K562 (cell line): ENCODE measurements around the gene TMEM60. TPM values are rescaled to one million over a fixed set of nuclear protein-coding genes. Genes with fewer than 3 reads are reported as not detected.
A peak's percentile ranks its signal among the peaks of the same experiment; 100 is the strongest.

ENCODE experiments used
- ATAC-seq: fragments of 200-7000 bp; cut with Tn5 transposase; 3 replicates; pipeline ENCODE4 v1.9.1; 2020; ENCODE audit warnings: moderate library complexity
- BruUV-seq: library from RNA; stranded (reverse); fragments of 400-500 nt; replicated peaks from 2 replicates; lab custom pipeline; 2021; lab: Mats Ljungman, UMichigan
- CTCF ChIA-PET: fragments of 300-600 bp; formaldehyde crosslinking; extraction: SDS; loops from one replicate; lab custom pipeline; 2021; ENCODE audit warnings: low intra/inter-chr PET ratio; lab: Yijun Ruan, JAX
- POLR2A ChIA-PET: fragments of 300-600, 350-650 bp; sonication (Branson Sonifier 250); formaldehyde crosslinking; extraction: SDS; loops from one replicate; lab custom pipeline; 2021; ENCODE audit warnings: antibody characterized with exemption, inconsistent platforms; lab: Yijun Ruan, JAX
- DNase-seq, 4 experiments: peaks; one replicate each; pipeline versions ENCODE4 v3.0.0 to v3.0.0-alpha.2; 2011 to 2018; ENCODE audit warnings: low spot score in 3 of 4, mixed read lengths in 3 of 4; ENCODE audit errors: extremely low read depth in 1 of 4
- FAIRE-seq: peaks from 2 replicates; lab custom pipeline; 2011; peaks lifted over from hg19 to GRCh38; lab: Jason Lieb, UNC
- H2AFZ ChIP-seq: 2 replicates; pipeline ENCODE4 v1.6.0; 2011; ENCODE audit warnings: low read depth, low read length, control low read depth, inconsistent platforms
- H3K27ac ChIP-seq: fragments of 200-600 bp; 3 replicates; pipeline ENCODE4 v1.8.0; 2011; ENCODE audit warnings: low read depth, mild to moderate bottlenecking, control low read depth, inconsistent platforms, low read length, moderate library complexity, mixed read lengths; ENCODE audit errors: extremely low read depth
- H3K27me3 ChIP-seq, 2 experiments: fragments of 300-600 bp in 1 of 2; 2 replicates in 1 of 2; 3 replicates in 1 of 2; pipeline versions ENCODE4 v1.6.0 to v1.8.0; 2011; ENCODE audit warnings: inconsistent platforms in 2 of 2, low read length in 2 of 2, mild to moderate bottlenecking in 1 of 2, mixed read lengths in 1 of 2, moderate library complexity in 1 of 2; ENCODE audit not compliant: control insufficient read depth in 2 of 2, insufficient read depth in 2 of 2
- H3K36me3 ChIP-seq: fragments of 300-600 bp; 3 replicates; pipeline ENCODE4 v1.8.0; 2011; ENCODE audit warnings: mild to moderate bottlenecking, low read length, inconsistent platforms; ENCODE audit not compliant: control insufficient read depth, insufficient read depth
- H3K4me1 ChIP-seq, 2 experiments: fragments of 200-600 bp in 1 of 2; replicated peaks in 1 of 2; 2 replicates in 1 of 2; 3 replicates in 1 of 2; pipeline versions ENCODE4 v1.5.1 to v1.8.0; 2011; ENCODE audit warnings: inconsistent platforms in 2 of 2, low read length in 2 of 2, mild to moderate bottlenecking in 1 of 2, mixed read lengths in 1 of 2, moderate library complexity in 1 of 2; ENCODE audit not compliant: control insufficient read depth in 2 of 2, insufficient read depth in 2 of 2
- H3K4me2 ChIP-seq: 2 replicates; pipeline ENCODE4 v1.6.1; 2011; ENCODE audit warnings: low read length, control low read depth, inconsistent platforms, mixed read lengths; ENCODE audit not compliant: insufficient read depth
- H3K4me3 ChIP-seq: fragments of 200-600 bp; sonication (generic), shearing (Covaris generic); 2 replicates; pipeline ENCODE4 v1.5.1; 2016; ENCODE audit warnings: control low read depth, inconsistent platforms
- H3K79me2 ChIP-seq: fragments of 200-600 bp; 3 replicates; pipeline ENCODE4 v1.8.0; 2011; ENCODE audit warnings: low read length, inconsistent platforms; ENCODE audit not compliant: control insufficient read depth, insufficient read depth
- H3K9ac ChIP-seq, 2 experiments: 2 replicates each; pipeline versions ENCODE4 v1.6.0 to v1.6.1; 2011; ENCODE audit warnings: low read depth in 2 of 2, low read length in 2 of 2, control low read depth in 1 of 2, inconsistent platforms in 1 of 2, mild to moderate bottlenecking in 1 of 2, mixed read lengths in 1 of 2; ENCODE audit not compliant: insufficient read depth in 1 of 2
- H3K9me1 ChIP-seq: one replicate; pipeline ENCODE4 v1.6.0; 2011; ENCODE audit warnings: inconsistent platforms, mild to moderate bottlenecking, low read length, moderate library complexity; ENCODE audit not compliant: control insufficient read depth, insufficient read depth
- H3K9me3 ChIP-seq: replicated peaks from 2 replicates; pipeline ENCODE4 v1.5.1; 2011; ENCODE audit warnings: low read depth, low read length, inconsistent platforms; ENCODE audit not compliant: control insufficient read depth, insufficient read depth
- H4K20me1 ChIP-seq: replicated peaks from 2 replicates; pipeline ENCODE4 v1.6.1; 2011; ENCODE audit warnings: low read length, inconsistent platforms, mixed read lengths; ENCODE audit not compliant: control insufficient read depth, insufficient read depth
- ARID1B ChIP-seq: fragments of 450-650 bp; IDR thresholded peaks from 2 replicates; pipeline ENCODE4 v1.6.1; 2016; ENCODE audit warnings: antibody characterized with exemption, mild to moderate bottlenecking, inconsistent platforms
- CBFA2T2 ChIP-seq: fragments of 450-650 bp; conservative IDR thresholded peaks from 2 replicates; pipeline ENCODE4 v1.6.1; 2017; ENCODE audit warnings: mild to moderate bottlenecking
- CBX3 ChIP-seq, 2 experiments: IDR thresholded peaks; 1 replicate in 1 of 2; 2 replicates in 1 of 2; pipeline ENCODE4 v1.6.1; 2012; ENCODE audit warnings: inconsistent platforms in 2 of 2, low read length in 2 of 2, borderline replicate concordance in 1 of 2, control low read depth in 1 of 2
- FOSL1 ChIP-seq: fragments of 200-800 bp; sonication (Bioruptor generic); conservative IDR thresholded peaks from 2 replicates; pipeline ENCODE4 v1.6.1; 2016; ENCODE audit warnings: missing genetic modification characterization, missing compliant biosample characterization
- HDAC1 ChIP-seq, 2 experiments: fragments of 450-650 bp; IDR thresholded peaks; 2 replicates each; pipeline ENCODE4 v1.6.1; 2016 to 2017; ENCODE audit warnings: inconsistent platforms in 1 of 2, mild to moderate bottlenecking in 1 of 2, moderate library complexity in 1 of 2
- NCOR1 ChIP-seq: fragments of 450-650 bp; IDR thresholded peaks from 2 replicates; pipeline ENCODE4 v1.6.1; 2016; ENCODE audit warnings: mild to moderate bottlenecking, moderate library complexity
- NFIC ChIP-seq: fragments of 450-650 bp; IDR thresholded peaks from 2 replicates; pipeline ENCODE4 v1.6.1; 2017; ENCODE audit warnings: mild to moderate bottlenecking, inconsistent platforms
- POLR2AphosphoS5 ChIP-seq: IDR thresholded peaks from 2 replicates; pipeline ENCODE4 v1.6.1; 2011; ENCODE audit warnings: mild to moderate bottlenecking, low read depth, low read length, moderate library complexity; ENCODE audit not compliant: control insufficient read depth, insufficient read depth
- RAD21 ChIP-seq, 2 experiments: fragments of 250-450 bp in 1 of 2; fragments of 450-650 bp in 1 of 2; sonication (Bioruptor Pico) in 1 of 2; formaldehyde crosslinking in 1 of 2; IDR thresholded peaks in 1 of 2; conservative IDR thresholded peaks in 1 of 2; 2 replicates each; pipeline versions ENCODE4 v1.4.0 to v1.8.0; 2020 to 2022; ENCODE audit warnings: mild to moderate bottlenecking in 2 of 2, moderate library complexity in 1 of 2
- SMARCA4 ChIP-seq: fragments of 450-650 bp; IDR thresholded peaks from 2 replicates; pipeline ENCODE4 v1.6.1; 2016
- SOX6 ChIP-seq: fragments of 450-650 bp; IDR thresholded peaks from 2 replicates; pipeline ENCODE4 v1.6.1; 2014; ENCODE audit warnings: mild to moderate bottlenecking
- STAT5A ChIP-seq: IDR thresholded peaks from 2 replicates; pipeline ENCODE4 v1.6.1; 2012; ENCODE audit warnings: low read length, inconsistent platforms, borderline replicate concordance
- SUPT5H ChIP-seq: fragments of 450-650 bp; IDR thresholded peaks from 2 replicates; pipeline ENCODE4 v1.6.1; 2016
- TAL1 ChIP-seq: fragments of 450-650 bp; IDR thresholded peaks from 2 replicates; pipeline ENCODE4 v1.6.1; 2016; ENCODE audit warnings: mild to moderate bottlenecking
- TCF3 ChIP-seq: sonication (generic); formaldehyde crosslinking; IDR thresholded peaks from 2 replicates; pipeline ENCODE4 v1.4.0; 2020; ENCODE audit warnings: mild to moderate bottlenecking, missing genetic modification reagents
- TEAD4 ChIP-seq, 2 experiments: sonication (generic) in 1 of 2; formaldehyde crosslinking in 1 of 2; IDR thresholded peaks; 2 replicates each; pipeline versions ENCODE4 v1.6.1 to v1.8.0; 2012 to 2022; ENCODE audit warnings: borderline replicate concordance in 1 of 2, inconsistent platforms in 1 of 2, low read length in 1 of 2, mild to moderate bottlenecking in 1 of 2, missing genetic modification reagents in 1 of 2
- YY1 ChIP-seq, 3 experiments: IDR thresholded peaks; 2 replicates each; pipeline ENCODE4 v1.6.1; 2011; ENCODE audit warnings: low read length in 2 of 3, mild to moderate bottlenecking in 2 of 3, moderate library complexity in 2 of 3, borderline replicate concordance in 1 of 3, control low read depth in 1 of 3, low read depth in 1 of 3; ENCODE audit not compliant: insufficient read depth in 3 of 3, insufficient replicate concordance in 2 of 3, control insufficient read depth in 1 of 3, insufficient read length in 1 of 3; ENCODE audit errors: extremely low read depth in 1 of 3
- ZFP30 ChIP-seq: fragments of 250-450 bp; sonication (Bioruptor Pico); IDR thresholded peaks from 2 replicates; pipeline ENCODE4 v1.8.0; 2022; ENCODE audit warnings: moderate library complexity, mild to moderate bottlenecking, inconsistent platforms, borderline replicate concordance
- WGBS: fragments of 100-300 bp; shearing (Covaris generic); methylation state at CpG from one replicate; pipeline ENCODE4 v1.1.6; 2016; ENCODE audit warnings: low coverage, mixed read lengths; ENCODE audit not compliant: insufficient coverage; ENCODE audit errors: missing lambda C conversion rate; 5-methylcytosine and 5-hydroxymethylcytosine counted together
- in situ Hi-C: fragments of 300-500 bp; cut with MboI; formaldehyde crosslinking; loops from 4 replicates; pipeline ENCODE4 v1.15.0; 2018; ENCODE audit warnings: inconsistent platforms, mixed read lengths
- intact Hi-C: fragments of 100-400 bp; cut with micrococcal nuclease; formaldehyde crosslinking; loops from 2 replicates; pipeline ENCODE4 v1.14.2; 2022
- polyA plus RNA-seq, 8 experiments: library from polyadenylated mRNA; depleted of rRNA in 4 of 8; stranded (reverse) in 5 of 8; unstranded in 3 of 8; fragments of >200 nt; fragmentation: Nextera tagmentation in 2 of 8; fragmentation: Illumina TruSeq in 1 of 8; extraction: Ambion mirVana in 2 of 8; extraction: Trizol in 1 of 8; gene quantifications; 2 replicates each; pipeline versions ENCODE4 v1.2.1 to v1.2.3, GENCODE V29; 2011 to 2014; ENCODE audit warnings: inconsistent platforms in 1 of 8, missing spikeins in 1 of 8
- total RNA-seq, 7 experiments: library from RNA; depleted of rRNA in 6 of 7; stranded (reverse); fragments of >200 nt in 6 of 7; fragmentation: Illumina TruSeq in 2 of 7; extraction: Trizol in 2 of 7; gene quantifications; 2 replicates each; pipeline versions ENCODE4 v1.2.1 to v1.2.3, GENCODE V29; 2011 to 2021; ENCODE audit warnings: low replicate concordance in 1 of 7
- TF ChIP-seq, protein P1 (sequence below): fragments of 250-450 bp; sonication (Bioruptor Pico); IDR thresholded peaks from 2 replicates; pipeline ENCODE4 v1.8.0; 2022; ENCODE audit warnings: moderate library complexity, mild to moderate bottlenecking, inconsistent platforms
- TF ChIP-seq, protein P2 (sequence below): fragments of 450-650 bp; IDR thresholded peaks from 2 replicates; pipeline ENCODE4 v1.6.1; 2016; ENCODE audit warnings: mild to moderate bottlenecking

Gene TMEM60
- total and polyA plus RNA-seq, 9 of the 15 experiments (the other 6 are each of a cell fraction or from before 2014, with no cell fraction given), result 12.5 to 140 (median 38.4) TPM

DNA sequence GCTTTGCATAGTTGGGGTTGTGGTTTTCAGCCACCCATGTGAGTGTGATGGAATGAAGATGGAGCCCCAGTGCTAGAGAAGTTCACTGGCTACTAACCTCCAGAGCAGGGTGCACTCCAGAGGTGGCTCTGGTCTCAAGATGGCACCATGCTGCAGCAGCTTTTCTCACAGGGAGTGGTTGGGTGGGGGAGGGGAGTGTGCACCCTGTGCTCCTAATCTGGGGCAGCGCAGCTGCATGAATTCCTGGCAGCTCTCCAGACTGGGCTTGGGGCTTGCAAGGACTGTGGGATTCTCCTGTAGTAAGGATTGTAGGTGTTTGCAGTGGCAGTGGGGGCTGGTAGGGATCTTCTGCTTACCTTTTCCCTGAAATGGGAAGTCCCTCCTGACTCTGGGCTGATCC is 24.0 kb upstream of the TMEM60 start:
- in situ Hi-C loops, result no loop called here
- peak; percentile 84 for ATAC-seq
- CTCF ChIA-PET, result no interaction called here
- POLR2A ChIA-PET, result interaction anchor here (1.5 to 1.6 kb wide), 2 partner anchors 9 to 23 kb away, joined by 5 to 6 read pairs; partner anchors contain the start of gene PHTF2
- no TSS peak for BruUV-seq
- no peak overlapping the region for H3K4me3 ChIP-seq
- no peaks in the 10 kb centered on the region for H4K20me1 ChIP-seq
- H3K79me2 ChIP-seq, result peaks cover 91% of the 10 kb centered on the region
- H3K27me3 ChIP-seq, result no peaks in the 10 kb centered on the region
- no peaks in the 10 kb centered on the region for H3K9me1 ChIP-seq
- peak in 2 of 4 experiments; percentile 63 to 92 for DNase-seq
- H3K36me3 ChIP-seq, result peaks cover 13% of the 10 kb centered on the region; the same call in 2 of the 3 replicates
- peaks cover 15 to 17% of the 10 kb centered on the region in 2 experiments; a peak in 4 of 5 replicates for H3K4me1 ChIP-seq
- peak overlapping the region; percentile 38 for H3K4me2 ChIP-seq
- no peak overlapping the region for H2AFZ ChIP-seq
- 0% methylated on average over 1 of the region's 1 CpG for WGBS
- peaks cover 12% of the 10 kb centered on the region for H3K9me3 ChIP-seq
- H3K27ac ChIP-seq, result peak overlapping the region; percentile 14; the same call in 2 of the 3 replicates
- peak; percentile 44 for FAIRE-seq
- peak overlapping the region in 1 of 2 experiments; percentile 72; a peak in 2 of 4 replicates for H3K9ac ChIP-seq
- intact Hi-C loops, result no loop called here
- TF ChIP-seq SOX6, result no peak
- TF ChIP-seq, protein P1, sequence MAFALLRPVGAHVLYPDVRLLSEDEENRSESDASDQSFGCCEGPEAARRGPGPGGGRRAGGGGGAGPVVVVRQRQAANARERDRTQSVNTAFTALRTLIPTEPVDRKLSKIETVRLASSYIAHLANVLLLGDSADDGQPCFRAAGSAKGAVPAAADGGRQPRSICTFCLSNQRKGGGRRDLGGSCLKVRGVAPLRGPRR (CRISPR knock-in tag), result no peak
- peak in 1 of 2 experiments; percentile 20; a peak in 1 of 4 replicates for TF ChIP-seq RAD21 (CRISPR knock-in tag; conservative IDR thresholded peaks at IDR 0.05 in 1 of 2, IDR thresholded peaks at IDR 0.05 in 1 of 2)
- no peak for TF ChIP-seq FOSL1
- TF ChIP-seq NFIC, result peak; percentile 97
- TF ChIP-seq STAT5A, result peak; percentile 54; the same call in 1 of the 2 replicates
- peak; percentile 51; the same call in 1 of the 2 replicates for TF ChIP-seq SMARCA4
- TF ChIP-seq POLR2AphosphoS5, result peak; percentile 53; the same call in 1 of the 2 replicates
- peak; percentile 85 for TF ChIP-seq ARID1B
- 0 out of 4 replicates have a peak, but pooled peaks of 1 of the 2 experiments have one; percentile 30 for TF ChIP-seq HDAC1 (IDR thresholded peaks at IDR 0.05)
- peak; percentile 75 for TF ChIP-seq CBFA2T2
- peak in 2 of 3 experiments; percentile 18 to 76 for TF ChIP-seq YY1 (IDR thresholded peaks at IDR 0.05; ENCODE audit: borderline replicate concordance in 1 of 3, control insufficient read depth in 1 of 3, extremely low read depth in 1 of 3, insufficient read depth in 3 of 3, insufficient read length in 1 of 3, insufficient replicate concordance in 2 of 3, low read depth in 1 of 3, low read length in 2 of 3)
- peak; percentile 72 for TF ChIP-seq TAL1
- no peak for TF ChIP-seq SUPT5H
- peak; percentile 61 for TF ChIP-seq TEAD4 (IDR thresholded peaks at IDR 0.05; ENCODE audit: low read length)
- TF ChIP-seq TEAD4 (CRISPR knock-in tag; IDR thresholded peaks at IDR 0.05; ENCODE audit: borderline replicate concordance), result no peak
- TF ChIP-seq CBX3 (IDR thresholded peaks at IDR 0.05; ENCODE audit: borderline replicate concordance in 1 of 2, low read length in 2 of 2), result peak in 1 of 2 experiments; percentile 60; a peak in 1 of 3 replicates
- peak; percentile 76 for TF ChIP-seq TCF3
- TF ChIP-seq, protein P2, sequence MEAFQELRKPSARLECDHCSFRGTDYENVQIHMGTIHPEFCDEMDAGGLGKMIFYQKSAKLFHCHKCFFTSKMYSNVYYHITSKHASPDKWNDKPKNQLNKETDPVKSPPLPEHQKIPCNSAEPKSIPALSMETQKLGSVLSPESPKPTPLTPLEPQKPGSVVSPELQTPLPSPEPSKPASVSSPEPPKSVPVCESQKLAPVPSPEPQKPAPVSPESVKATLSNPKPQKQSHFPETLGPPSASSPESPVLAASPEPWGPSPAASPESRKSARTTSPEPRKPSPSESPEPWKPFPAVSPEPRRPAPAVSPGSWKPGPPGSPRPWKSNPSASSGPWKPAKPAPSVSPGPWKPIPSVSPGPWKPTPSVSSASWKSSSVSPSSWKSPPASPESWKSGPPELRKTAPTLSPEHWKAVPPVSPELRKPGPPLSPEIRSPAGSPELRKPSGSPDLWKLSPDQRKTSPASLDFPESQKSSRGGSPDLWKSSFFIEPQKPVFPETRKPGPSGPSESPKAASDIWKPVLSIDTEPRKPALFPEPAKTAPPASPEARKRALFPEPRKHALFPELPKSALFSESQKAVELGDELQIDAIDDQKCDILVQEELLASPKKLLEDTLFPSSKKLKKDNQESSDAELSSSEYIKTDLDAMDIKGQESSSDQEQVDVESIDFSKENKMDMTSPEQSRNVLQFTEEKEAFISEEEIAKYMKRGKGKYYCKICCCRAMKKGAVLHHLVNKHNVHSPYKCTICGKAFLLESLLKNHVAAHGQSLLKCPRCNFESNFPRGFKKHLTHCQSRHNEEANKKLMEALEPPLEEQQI, result peak; percentile 71; the same call in 1 of the 2 replicates
- peak; percentile 61; the same call in 1 of the 2 replicates for TF ChIP-seq NCOR1
- TF ChIP-seq ZFP30 (CRISPR knock-in tag), result no peak
